ENCODE results near the gene STPG4.
"Not testable (repeated sequence)": the region's sequence is repeated elsewhere in the genome, so short reads cannot be mapped to it uniquely, and the experiment has no call there.

The STPG4 gene

DNA sequence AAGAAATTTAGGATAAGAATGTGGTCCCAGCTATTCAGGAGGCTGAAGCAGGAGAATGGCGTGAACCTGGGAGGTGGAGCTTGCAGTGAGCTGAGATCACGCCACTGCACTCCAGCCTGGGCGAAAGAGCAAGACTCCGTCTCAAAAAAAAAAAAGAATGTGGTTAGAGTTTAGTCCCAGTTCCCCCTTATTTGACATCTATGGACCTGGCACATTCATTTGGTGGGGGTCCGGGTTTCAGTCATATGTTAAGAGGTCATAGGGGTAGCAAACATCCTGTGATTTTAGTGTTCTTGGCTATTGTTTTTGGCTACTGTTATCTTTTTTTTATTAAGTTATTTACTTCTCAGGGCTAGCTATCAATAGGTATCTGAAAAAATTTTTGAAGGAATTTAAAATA, 34.7 kb downstream of the STPG4 start:
- not testable (repeated sequence) for H3K27ac Mint-ChIP-seq, H3K36me3 Mint-ChIP-seq, H3K9me3 Mint-ChIP-seq, H3K4me3 Mint-ChIP-seq
- Mint-ChIP-seq H3K27me3 (peaks cover 10% of the 10 kb centered on the region), H3K4me1 (peaks cover 14% of the 10 kb centered on the region)
- ATAC-seq = peak; percentile 50

DNA sequence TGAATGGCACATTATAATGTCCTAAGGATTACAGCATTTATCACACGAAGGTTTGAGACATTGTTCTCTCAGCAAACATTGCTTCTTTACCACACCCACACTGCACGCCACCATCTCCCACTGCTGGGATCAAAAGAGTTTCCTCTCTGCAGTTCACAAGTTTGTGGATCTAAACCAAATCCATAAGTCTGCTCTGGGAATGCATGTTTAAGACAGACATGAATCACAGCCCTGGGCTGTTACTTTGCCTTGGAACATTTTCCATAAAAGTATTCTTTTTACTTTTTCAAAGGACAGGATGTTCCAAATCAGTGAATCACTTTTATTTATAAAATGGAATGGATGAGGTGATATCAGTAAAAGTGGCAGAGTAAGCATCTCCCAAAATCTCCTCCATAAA, 36.1 kb downstream of the STPG4 start:
- peaks cover 14% of the 10 kb centered on the region for H3K4me1 Mint-ChIP-seq
- H3K27me3 Mint-ChIP-seq = peaks cover 10% of the 10 kb centered on the region
- H3K4me3 Mint-ChIP-seq = no peak overlapping the region
- no peaks in the 10 kb centered on the region for H3K36me3 Mint-ChIP-seq
- H3K27ac Mint-ChIP-seq = peak overlapping the region; percentile 13
- ATAC-seq = no peak
- peaks cover 3% of the 10 kb centered on the region for H3K9me3 Mint-ChIP-seq

DNA sequence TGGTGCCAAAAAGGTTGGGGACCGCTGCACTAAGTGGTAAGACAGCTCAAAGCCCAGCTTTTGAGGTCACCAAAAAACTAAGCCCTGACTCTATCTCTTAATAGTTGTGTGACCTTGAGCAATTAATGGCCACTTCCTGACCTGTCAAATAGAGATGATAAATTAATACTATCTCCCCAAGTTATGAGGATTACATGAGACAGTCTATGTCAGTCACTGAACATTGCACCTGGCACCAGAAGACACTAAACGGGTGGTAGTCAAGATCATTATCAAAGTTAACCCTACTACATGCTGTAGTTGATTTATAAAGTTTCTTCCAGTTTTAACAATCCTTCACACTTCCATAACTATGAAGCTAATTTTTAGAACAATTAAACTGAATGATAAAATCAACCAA, 36.5 kb downstream of the STPG4 start:
- Mint-ChIP-seq H3K4me1 (peaks cover 14% of the 10 kb centered on the region), H3K9me3 (peaks cover 3% of the 10 kb centered on the region), H3K36me3 (no peaks in the 10 kb centered on the region), H3K27me3 (peaks cover 10% of the 10 kb centered on the region), H3K27ac (no peak overlapping the region), H3K4me3 (no peak overlapping the region)
- ATAC-seq = no peak

DNA sequence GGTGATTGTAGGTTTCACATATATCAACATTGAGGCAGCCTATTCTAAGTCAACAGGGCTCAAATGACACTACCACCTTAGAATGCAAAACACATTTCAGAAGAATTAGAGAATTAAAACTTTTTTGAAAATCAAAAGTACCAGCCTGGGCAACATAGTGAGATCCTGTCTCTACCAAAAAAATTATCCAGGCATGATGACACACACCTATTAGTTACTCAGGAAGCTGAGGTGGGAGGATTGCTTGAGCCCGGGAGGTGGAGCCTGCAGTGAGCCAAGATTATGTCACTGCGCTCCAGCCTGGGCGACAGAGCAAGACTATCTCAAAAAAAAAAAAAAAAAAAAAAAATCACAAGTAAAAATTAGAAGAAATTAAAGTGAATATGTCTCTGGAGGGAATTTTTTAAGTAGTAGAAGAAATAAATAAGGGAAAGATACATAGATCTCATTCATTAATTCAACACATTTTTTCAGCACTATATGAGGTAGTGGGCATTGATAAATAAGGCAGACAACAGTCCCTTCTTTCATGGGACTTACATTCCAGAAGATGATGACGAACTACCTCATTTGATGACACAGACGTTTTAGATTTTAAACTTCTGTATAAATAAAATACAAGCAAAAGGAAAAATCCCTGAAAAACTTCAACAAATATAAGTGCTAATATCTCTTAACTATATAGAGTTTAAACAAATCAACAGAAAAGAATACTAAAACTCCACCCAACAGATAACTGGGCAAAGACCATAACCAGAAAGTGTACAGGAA, 42.3 kb downstream of the STPG4 start:
- Mint-ChIP-seq H3K4me3 (no peak overlapping the region), H3K27ac (no peak overlapping the region), H3K27me3 (no peaks in the 10 kb centered on the region), H3K36me3 (no peaks in the 10 kb centered on the region), H3K4me1 (no peaks in the 10 kb centered on the region), H3K9me3 (no peaks in the 10 kb centered on the region)
- no peak for ATAC-seq

DNA sequence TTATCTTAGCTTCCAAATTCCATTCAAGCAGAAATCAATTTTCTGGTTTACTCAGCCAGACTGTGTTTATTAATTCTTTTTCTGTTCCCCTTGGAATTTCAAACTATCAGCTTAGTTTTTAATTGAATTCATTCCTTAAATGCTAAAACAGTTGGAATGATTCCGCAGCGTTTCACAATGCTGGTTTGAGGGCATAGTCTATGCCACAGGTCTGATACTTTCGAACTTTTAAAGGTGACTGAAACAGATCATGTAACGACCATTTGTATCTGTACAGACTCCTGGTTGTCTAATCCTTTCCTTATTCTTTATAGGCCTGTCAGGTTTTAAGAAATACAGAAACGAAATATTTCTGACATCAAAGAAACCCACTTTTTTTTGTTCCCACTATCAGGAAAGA, 45.4 kb downstream of the STPG4 start:
- Mint-ChIP-seq H3K4me1 (no peaks in the 10 kb centered on the region), H3K36me3 (no peaks in the 10 kb centered on the region), H3K9me3 (no peaks in the 10 kb centered on the region), H3K27ac (no peak overlapping the region), H3K4me3 (no peak overlapping the region), H3K27me3 (no peaks in the 10 kb centered on the region)
- no peak for ATAC-seq

DNA sequence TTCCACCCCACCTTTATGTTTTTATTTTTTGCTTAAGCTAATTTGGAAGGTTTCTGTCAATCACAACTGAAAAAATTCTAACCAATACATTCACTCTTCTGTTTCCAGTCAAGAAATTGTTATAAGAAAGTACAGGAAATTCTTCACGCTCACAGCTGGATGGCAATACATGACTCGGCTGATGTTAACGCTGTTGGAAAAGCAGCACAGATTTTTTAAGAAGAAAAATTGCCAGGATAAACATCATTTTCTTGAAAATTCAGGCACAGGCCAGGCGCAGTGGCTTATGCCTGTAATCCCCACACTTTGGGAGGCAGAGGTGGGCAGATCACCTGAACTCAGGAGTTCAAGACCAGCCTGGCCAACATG, 46.1 kb downstream of the STPG4 start:
- H3K4me3 Mint-ChIP-seq = no peak overlapping the region
- no peak overlapping the region for H3K27ac Mint-ChIP-seq
- no peaks in the 10 kb centered on the region for H3K4me1 Mint-ChIP-seq
- no peaks in the 10 kb centered on the region for H3K27me3 Mint-ChIP-seq
- no peaks in the 10 kb centered on the region for H3K9me3 Mint-ChIP-seq
- no peak for ATAC-seq
- no peaks in the 10 kb centered on the region for H3K36me3 Mint-ChIP-seq

DNA sequence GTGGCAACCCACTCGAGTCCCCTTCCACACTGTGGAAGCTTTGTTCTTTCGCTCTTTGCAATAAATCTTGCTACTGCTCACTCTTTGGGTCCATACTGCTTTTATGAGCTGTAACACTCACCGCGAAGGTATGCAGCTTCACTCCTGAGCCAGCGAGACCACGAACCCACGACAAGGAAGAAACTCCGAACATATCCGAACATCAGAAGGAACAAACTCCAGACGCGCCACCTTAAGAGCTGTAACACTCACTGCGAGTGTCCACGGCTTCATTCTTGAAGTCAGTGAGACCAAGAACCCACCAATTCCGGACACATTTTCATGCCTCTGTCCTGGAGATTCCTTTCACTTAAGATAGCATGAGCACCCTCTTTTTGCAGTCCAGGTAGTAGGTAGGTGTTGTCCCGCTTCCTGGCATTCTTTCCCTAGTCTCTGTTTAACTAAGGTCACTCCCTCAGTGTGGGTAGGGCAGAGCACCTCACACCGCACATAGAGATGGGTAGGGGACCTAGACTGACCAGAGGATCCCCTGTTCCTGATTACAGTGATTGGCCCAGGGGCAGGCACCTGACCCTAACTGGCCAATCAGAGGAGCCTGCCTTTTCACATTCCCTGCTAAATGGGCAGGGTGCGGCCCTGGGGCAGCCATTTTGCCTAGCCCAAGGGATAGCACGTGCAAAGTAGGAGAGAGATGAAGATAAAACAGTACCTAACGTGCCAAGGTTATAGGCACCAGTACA, 46.7 kb downstream of the STPG4 start:
- H3K36me3 Mint-ChIP-seq, H3K27me3 Mint-ChIP-seq, H3K9me3 Mint-ChIP-seq, H3K4me1 Mint-ChIP-seq, ATAC-seq, H3K27ac Mint-ChIP-seq, H3K4me3 Mint-ChIP-seq: not testable (repeated sequence)

DNA sequence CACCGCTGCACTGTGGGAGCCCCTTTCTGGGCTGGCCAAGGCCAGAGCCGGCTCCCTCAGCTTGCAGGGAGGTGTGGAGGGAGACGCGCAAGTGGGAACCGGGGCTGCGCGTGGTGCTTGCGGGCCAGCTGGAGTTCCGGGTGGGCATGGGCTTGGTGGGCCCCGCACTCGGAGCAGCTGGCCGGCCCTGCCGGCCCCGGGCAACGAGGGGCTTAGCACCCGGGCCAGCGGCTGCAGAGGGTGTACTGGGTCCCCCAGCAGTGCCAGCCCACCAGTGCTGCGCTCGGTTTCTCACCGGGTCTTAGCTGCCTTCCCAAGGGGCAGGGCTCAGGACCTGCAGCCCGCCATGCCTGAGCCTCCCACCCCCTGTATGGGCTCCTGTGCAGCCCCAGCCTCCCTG, 47.9 kb downstream of the STPG4 start:
- H3K4me3 Mint-ChIP-seq, H3K9me3 Mint-ChIP-seq, H3K36me3 Mint-ChIP-seq, H3K27me3 Mint-ChIP-seq, ATAC-seq, H3K27ac Mint-ChIP-seq, H3K4me1 Mint-ChIP-seq: not testable (repeated sequence)

DNA sequence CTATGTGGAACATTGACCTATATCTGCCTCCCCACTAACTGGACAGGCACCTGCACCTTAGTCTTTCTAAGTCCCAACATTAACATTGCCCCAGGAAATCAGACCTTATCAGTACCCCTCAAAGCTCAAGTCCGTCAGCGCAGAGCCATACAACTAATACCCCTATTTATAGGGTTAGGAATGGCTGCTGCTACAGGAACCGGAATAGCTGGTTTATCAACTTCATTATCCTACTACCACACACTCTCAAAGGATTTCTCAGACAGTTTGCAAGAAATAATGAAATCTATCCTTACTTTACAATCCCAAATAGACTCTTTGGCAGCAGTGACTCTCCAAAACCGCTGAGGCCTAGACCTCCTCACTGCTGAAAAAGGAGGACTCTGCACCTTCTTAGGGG, 48.9 kb downstream of the STPG4 start:
- ATAC-seq, H3K27me3 Mint-ChIP-seq, H3K36me3 Mint-ChIP-seq, H3K4me1 Mint-ChIP-seq, H3K27ac Mint-ChIP-seq, H3K9me3 Mint-ChIP-seq, H3K4me3 Mint-ChIP-seq: not testable (repeated sequence)

DNA sequence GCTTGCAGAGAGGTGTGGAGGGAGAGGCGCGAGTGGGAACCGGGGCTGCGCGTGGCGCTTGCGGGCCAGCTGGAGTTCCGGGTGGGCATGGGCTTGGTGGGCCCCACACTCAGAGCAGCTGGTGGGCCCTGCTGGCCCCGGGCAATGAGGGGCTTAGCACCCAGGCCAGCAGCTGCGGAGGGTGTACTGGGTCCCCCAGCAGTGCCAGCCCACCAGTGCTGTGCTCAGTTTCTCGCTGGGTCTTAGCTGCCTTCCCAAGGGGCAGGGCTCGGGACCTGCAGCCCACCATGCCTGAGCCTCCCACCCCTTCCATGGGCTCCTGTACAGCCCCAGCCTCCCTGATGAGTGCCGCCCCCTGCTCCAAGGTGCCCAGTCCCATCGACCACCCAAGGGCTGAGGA, 55.4 kb downstream of the STPG4 start:
- ATAC-seq, H3K27ac Mint-ChIP-seq, H3K4me3 Mint-ChIP-seq, H3K36me3 Mint-ChIP-seq, H3K27me3 Mint-ChIP-seq, H3K4me1 Mint-ChIP-seq, H3K9me3 Mint-ChIP-seq: not testable (repeated sequence)

DNA sequence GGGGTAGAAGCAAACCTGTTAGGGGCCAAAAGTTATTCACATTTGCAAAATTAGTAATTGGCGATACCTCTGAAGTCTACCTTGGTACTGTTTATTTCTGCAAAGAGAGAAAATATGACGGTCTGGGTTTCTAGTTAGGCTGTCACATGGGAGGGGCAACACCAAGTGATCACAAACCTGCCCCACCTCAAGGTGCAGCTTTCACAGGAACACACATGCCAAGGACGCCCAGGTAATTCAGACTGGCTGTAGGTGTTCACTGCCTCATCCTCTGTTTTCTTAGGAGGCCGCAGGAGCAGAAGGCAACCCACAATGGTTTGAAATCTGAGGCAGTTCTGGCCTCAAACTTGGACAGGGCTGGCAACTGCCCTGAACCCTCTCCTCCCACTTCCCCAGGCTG, 56.2 kb downstream of the STPG4 start:
- no peaks in the 10 kb centered on the region for H3K27me3 Mint-ChIP-seq
- no peaks in the 10 kb centered on the region for H3K36me3 Mint-ChIP-seq
- H3K4me1 Mint-ChIP-seq = no peaks in the 10 kb centered on the region
- H3K4me3 Mint-ChIP-seq = no peak overlapping the region
- H3K27ac Mint-ChIP-seq = no peak overlapping the region
- no peak for ATAC-seq
- H3K9me3 Mint-ChIP-seq = no peaks in the 10 kb centered on the region

DNA sequence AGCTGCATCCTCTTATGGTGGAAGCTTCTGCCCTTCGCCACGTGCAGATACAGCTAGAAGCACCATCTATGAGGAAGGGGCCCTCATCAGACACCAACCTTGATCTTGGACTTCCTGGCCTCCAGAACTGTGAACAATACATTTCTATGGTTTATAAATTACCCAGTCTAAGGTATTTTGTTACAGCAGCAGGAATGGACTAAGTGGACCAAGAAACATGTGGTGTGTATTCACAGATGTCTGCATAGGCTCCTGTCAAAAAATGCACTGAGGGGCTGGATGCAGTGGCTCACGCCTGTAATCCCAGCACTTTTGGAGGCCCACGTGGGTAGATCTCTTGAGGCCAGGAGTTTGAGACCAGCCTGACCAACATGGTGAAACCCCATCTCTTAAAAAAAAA, 57.5 kb downstream of the STPG4 start:
- Mint-ChIP-seq H3K36me3 (no peaks in the 10 kb centered on the region), H3K27ac (no peak overlapping the region), H3K4me1 (no peaks in the 10 kb centered on the region), H3K9me3 (no peaks in the 10 kb centered on the region), H3K27me3 (no peaks in the 10 kb centered on the region), H3K4me3 (no peak overlapping the region)
- ATAC-seq = no peak

DNA sequence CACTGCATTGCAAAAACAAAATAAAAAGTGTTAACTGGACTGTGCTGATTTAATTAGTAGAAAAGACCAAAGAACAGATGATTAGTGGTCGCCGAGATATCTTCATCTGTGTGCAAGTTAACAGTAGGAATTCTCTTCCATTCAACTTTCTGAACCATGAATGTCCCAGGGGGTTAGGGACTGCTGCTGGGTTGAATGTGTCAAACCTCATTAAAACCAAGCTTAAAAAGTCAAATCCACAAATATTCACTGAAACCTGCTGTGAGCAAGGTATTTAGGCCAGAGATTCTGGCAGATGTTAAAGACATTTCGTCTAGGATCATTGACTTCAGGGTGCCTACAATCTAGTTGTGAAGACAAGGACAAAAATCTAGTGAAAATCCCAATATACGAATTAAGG, 58.7 kb downstream of the STPG4 start:
- Mint-ChIP-seq H3K27ac (no peak overlapping the region), H3K4me3 (no peak overlapping the region), H3K27me3 (no peaks in the 10 kb centered on the region), H3K36me3 (no peaks in the 10 kb centered on the region), H3K4me1 (no peaks in the 10 kb centered on the region), H3K9me3 (no peaks in the 10 kb centered on the region)
- ATAC-seq = no peak

DNA sequence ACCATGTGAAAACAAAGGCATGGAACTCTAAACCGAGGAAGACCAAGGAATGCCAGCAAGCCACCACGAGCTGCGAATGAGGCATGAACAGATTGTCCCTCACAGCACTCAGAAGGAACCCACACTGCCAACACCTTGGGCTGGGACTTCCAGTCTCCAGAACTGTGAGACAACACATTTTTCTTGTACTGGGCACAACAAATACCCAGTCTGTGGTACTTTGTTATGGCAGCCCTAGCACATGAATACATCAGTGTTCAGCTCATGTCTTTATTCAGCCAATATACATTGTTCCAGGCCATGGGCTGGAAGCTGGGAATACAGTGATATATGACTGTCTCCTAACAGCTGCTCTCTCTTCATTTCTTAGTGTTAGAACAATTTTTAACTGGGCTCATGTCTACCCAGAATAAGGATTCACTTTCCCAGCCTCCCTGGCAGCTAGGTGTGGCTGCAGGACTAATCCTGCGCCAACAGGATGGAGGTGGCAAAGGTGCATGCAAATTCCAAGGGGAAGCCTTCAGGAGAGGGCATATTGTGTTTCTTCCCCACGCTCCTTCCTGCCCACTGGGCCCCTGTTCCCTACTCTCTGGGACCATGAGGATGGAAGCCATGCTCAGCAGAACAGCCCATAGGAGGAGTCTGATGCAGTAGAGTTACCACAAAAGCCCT, 59.6 kb downstream of the STPG4 start:
- Mint-ChIP-seq H3K36me3 (no peaks in the 10 kb centered on the region), H3K27me3 (no peaks in the 10 kb centered on the region), H3K4me1 (peaks cover 7% of the 10 kb centered on the region), H3K4me3 (no peak overlapping the region), H3K9me3 (no peaks in the 10 kb centered on the region), H3K27ac (no peak overlapping the region)
- no peak for ATAC-seq

DNA sequence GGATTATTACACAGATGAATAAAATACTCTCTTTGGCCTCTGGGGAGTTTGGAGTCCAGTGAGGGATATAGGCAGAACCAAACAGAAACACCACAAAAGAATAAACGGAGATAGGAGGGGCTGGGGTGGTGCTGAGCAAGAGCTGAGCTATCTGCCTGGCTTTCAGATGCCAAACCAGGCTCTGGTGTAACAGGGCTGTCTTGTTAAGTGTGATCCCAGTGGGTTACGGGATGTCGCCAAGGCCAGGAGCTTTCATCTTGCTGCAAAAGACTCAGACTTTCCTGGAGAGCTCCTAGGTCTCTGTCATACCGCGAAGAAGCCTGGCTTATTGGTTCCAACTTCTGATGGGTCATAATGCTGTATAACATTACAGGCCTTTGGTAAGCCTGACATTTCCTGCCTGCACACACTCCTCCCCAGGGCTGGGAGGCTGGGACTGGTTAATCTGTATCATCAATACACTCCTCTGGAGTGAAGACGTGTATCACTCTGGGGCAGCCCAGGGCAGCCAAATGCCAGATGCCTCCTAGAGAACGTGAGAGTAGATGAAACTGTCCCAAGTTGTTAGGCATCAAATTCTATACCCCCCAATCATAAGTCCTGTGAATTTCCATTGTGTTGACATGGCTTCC, 60.5 kb downstream of the STPG4 start:
- peaks cover 12% of the 10 kb centered on the region for H3K4me1 Mint-ChIP-seq
- H3K27me3 Mint-ChIP-seq = no peaks in the 10 kb centered on the region
- no peaks in the 10 kb centered on the region for H3K36me3 Mint-ChIP-seq
- no peaks in the 10 kb centered on the region for H3K9me3 Mint-ChIP-seq
- no peak overlapping the region for H3K27ac Mint-ChIP-seq
- no peak overlapping the region for H3K4me3 Mint-ChIP-seq
- ATAC-seq = no peak
